ENCODE measurements around the gene SYAP1. TPM values are rescaled to one million over a fixed set of nuclear protein-coding genes. Genes with fewer than 3 reads are reported as not detected.
A peak's percentile ranks its signal among the peaks of the same experiment; 100 is the strongest.

The SYAP1 gene
- total RNA-seq, 2 donors from 2014 or later, result 23.9 to 39.4 TPM

DNA sequence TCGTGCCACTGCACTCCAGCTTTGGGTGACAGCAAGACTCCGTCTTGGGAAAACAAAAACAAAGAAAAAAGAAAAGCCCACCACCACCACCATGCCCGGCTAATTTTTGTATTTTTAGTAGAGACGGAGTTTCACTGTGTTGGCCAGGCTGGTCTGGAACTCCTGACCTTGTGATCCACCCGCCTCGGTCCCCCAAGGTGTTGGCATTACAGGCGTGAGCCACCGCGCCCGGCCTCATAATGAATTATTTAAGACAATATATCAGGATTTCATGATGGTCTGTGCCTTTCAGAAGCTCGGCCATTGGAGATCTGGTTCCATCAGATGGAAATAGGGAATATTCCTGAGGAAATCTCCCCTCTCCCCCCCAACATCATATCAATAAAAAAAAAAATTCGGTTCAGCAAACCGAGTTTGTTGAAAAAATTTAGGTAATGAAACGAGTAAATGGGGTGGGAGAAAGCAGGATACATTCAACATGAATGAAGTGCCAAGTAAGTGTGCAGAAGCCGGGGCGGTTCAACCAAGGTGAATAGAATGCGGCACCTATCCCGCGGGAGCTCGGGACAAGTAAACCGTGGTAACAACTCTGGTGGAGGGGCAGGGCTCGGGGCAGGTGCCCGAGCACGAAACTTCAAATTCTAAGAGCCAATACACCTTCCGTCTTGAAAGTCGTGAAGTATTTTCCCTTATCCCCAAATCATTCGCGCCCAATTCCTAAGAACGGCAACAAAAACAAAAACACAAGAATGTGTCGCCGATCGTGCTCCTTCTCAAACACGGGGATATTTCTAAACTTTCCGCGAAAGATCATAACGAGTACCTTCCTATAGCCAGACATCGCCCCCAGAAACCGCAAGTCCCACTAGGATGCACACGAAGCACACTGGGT is 66.1 kb downstream of the SYAP1 start:
- no peak for TF ChIP-seq POLR2AphosphoS5 (IDR thresholded peaks at IDR 0.05)
- TF ChIP-seq, protein P1, sequence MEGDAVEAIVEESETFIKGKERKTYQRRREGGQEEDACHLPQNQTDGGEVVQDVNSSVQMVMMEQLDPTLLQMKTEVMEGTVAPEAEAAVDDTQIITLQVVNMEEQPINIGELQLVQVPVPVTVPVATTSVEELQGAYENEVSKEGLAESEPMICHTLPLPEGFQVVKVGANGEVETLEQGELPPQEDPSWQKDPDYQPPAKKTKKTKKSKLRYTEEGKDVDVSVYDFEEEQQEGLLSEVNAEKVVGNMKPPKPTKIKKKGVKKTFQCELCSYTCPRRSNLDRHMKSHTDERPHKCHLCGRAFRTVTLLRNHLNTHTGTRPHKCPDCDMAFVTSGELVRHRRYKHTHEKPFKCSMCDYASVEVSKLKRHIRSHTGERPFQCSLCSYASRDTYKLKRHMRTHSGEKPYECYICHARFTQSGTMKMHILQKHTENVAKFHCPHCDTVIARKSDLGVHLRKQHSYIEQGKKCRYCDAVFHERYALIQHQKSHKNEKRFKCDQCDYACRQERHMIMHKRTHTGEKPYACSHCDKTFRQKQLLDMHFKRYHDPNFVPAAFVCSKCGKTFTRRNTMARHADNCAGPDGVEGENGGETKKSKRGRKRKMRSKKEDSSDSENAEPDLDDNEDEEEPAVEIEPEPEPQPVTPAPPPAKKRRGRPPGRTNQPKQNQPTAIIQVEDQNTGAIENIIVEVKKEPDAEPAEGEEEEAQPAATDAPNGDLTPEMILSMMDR (IDR thresholded peaks at IDR 0.05), result no peak
- no peak for TF ChIP-seq POLR2A (IDR thresholded peaks at IDR 0.05)
- no peaks in the 10 kb centered on the region for H3K4me1 ChIP-seq (replicated peaks)
- no peaks in the 10 kb centered on the region for H3K36me3 ChIP-seq
- DNase-seq (ENCODE audit: low spot score), result peak; percentile 10
- H3K4me3 ChIP-seq, result peak overlapping the region; percentile 53 to 56
- intact Hi-C loops (cut with DNase I), result no loop called here
- H3K27me3 ChIP-seq (replicated peaks; ENCODE audit: insufficient read depth), result no peaks in the 10 kb centered on the region
- 12% methylated on average over 35 of the region's 39 CpGs for WGBS
- no peak overlapping the region for H3K27ac ChIP-seq
- H3K9me3 ChIP-seq, result no peaks in the 10 kb centered on the region

DNA sequence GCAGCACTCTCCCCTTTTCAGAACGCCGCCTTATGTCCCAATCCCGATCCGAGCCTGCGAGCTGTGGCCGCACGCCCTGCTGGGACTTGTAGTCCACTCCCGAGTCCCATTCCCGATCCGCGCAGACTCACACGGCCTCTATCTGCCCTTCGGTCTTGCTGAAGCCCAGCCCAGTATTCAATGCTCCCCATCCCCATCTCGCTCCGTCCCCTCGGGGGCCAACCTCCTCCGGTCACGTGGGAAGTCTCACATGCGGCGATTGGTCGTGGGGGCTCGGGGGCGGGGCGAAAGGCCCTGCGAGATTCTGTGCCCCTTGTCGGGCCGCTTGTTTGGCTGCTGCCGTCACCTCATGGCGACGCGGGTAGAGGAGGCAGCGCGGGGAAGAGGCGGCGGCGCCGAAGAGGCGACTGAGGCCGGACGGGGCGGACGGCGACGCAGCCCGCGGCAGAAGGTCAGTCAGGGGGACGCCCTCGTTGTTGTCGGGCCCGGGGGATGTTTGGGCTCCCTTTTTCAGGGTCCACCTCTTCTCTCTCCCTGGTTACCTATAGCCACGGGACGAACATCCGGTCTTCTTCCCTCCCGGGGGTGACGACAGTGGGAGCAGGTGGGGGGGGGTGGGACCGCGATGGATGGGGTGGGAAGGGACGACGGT is 66.9 kb downstream of the SYAP1 start, which contains the start of gene TXLNG:
Gene TXLNG (plus strand): TSS at position 328 of the 652 bp plus-strand sequence. CDS start 22 bp downstream, at position 350.
- 1% methylated on average over 49 of the region's 59 CpGs for WGBS
- TF ChIP-seq POLR2AphosphoS5 (IDR thresholded peaks at IDR 0.05) (peak; percentile 93), POLR2A (IDR thresholded peaks at IDR 0.05) (peak; percentile 55)
- TF ChIP-seq, protein P1 (IDR thresholded peaks at IDR 0.05), result no peak
- intact Hi-C loops (cut with DNase I), result no loop called here
- no peaks in the 10 kb centered on the region for H3K36me3 ChIP-seq
- no peaks in the 10 kb centered on the region for H3K9me3 ChIP-seq
- H3K27ac ChIP-seq, result peak within 1 kb of the TSS; percentile 78 to 79
- DNase-seq (ENCODE audit: low spot score), result peak; percentile 96
- H3K4me1 ChIP-seq (replicated peaks), result no peaks in the 10 kb centered on the region
- peak within 1 kb of the TSS; percentile 53 to 56 for H3K4me3 ChIP-seq
- no peaks in the 10 kb centered on the region for H3K27me3 ChIP-seq (replicated peaks; ENCODE audit: insufficient read depth)

DNA sequence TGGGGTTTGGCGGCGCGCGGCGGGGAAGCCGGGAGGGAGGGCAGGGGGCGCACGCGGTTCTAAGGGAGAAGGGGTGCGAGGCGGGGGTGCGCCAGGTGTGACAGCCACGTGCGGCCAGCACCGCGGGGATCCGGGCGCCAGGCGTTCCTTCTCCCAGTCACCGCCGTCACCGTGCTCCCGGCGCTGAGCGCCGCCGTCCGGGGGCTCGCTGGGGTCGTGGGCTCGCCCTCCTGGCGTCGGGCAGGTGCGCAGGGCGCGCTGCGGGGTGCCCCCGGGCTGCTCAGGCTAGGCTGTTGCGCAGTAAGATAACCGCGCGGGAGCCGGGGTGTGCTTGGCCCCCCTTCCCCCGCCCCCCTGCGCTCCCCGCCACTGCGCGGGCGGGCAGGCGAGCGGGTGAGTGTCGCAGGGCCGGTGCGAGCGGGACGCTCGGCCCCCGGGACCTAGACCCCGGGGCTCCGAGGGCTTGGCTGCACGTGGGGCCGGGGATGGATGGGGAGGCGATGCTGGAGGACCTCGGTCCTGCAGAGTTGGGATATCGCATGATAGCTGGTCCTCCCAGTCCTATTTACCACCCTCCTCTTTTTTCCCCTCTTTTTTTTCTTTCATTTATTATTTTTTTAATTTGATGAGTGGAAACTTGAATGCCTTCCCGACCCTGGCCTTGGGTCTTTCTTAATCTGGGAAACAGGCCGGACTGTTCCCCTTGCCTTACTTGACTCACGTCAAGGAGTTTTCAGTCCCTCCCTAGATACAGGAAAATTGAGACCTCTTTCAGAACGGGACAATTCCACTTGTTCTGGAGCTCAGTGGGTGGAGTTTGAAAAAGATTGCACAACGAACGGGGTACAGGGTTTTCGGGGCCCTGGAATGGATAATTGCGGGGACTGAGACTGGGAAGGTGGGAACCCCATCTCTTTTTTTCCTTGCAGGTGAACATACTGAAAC is 67.7 kb downstream of the SYAP1 start:
- intact Hi-C loops (cut with DNase I), result no loop called here
- no peak for DNase-seq (ENCODE audit: low spot score)
- WGBS, result 2% methylated on average over 27 of the region's 73 CpGs

DNA sequence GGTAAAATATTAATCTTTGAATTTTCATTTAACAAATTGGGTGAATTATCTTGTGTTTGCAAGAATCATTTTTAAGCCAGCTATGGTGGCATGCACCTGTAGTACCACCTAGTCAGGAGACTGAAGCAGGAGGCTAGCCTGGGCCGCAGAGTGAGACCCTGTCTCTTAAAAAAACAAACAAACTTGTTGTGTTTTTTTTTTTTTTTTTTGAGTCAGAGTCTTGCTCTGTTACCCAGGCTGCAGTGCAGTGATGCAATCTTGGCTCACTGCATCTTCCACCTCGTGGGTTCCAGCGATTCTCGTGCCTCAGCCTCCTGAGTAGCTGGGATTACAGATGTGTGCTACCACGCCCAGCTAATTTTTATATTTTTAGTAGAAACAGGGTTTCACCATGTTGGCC is 69.1 kb downstream of the SYAP1 start:
- no peak overlapping the region for H3K27ac ChIP-seq
- intact Hi-C loops (cut with DNase I), result no loop called here
- H3K36me3 ChIP-seq, result no peaks in the 10 kb centered on the region
- H3K4me3 ChIP-seq, result no peak overlapping the region
- no peak for DNase-seq (ENCODE audit: low spot score)
- no peaks in the 10 kb centered on the region for H3K4me1 ChIP-seq (replicated peaks)
- no peaks in the 10 kb centered on the region for H3K9me3 ChIP-seq
- TF ChIP-seq POLR2A (IDR thresholded peaks at IDR 0.05), result no peak
- TF ChIP-seq, protein P1 (IDR thresholded peaks at IDR 0.05), result no peak
- no peak for TF ChIP-seq POLR2AphosphoS5 (IDR thresholded peaks at IDR 0.05)
- WGBS, result 63% methylated on average over 5 of the region's 5 CpGs
- H3K27me3 ChIP-seq (replicated peaks; ENCODE audit: insufficient read depth), result no peaks in the 10 kb centered on the region

More for the DNA sequence above, 67.7 kb downstream of the SYAP1 start:
- no peak for TF ChIP-seq POLR2AphosphoS5 (IDR thresholded peaks at IDR 0.05)
- TF ChIP-seq POLR2A (IDR thresholded peaks at IDR 0.05), result no peak
- Histone ChIP-seq H3K36me3 (no peaks in the 10 kb centered on the region), H3K4me3 (peak overlapping the region; percentile 53 to 56), H3K4me1 (replicated peaks) (no peaks in the 10 kb centered on the region), H3K27me3 (replicated peaks; ENCODE audit: insufficient read depth) (no peaks in the 10 kb centered on the region), H3K27ac (peak overlapping the region; percentile 78 to 79), H3K9me3 (no peaks in the 10 kb centered on the region)
